Measurements from ENCODE around the gene ZNF197. TPM values are rescaled to one million over a fixed set of nuclear protein-coding genes. Genes with fewer than 3 reads are reported as not detected.
"Not testable (repeated sequence)": the region's sequence is repeated elsewhere in the genome, so short reads cannot be mapped to it uniquely, and the experiment has no call there.

The ZNF197 gene
- total RNA-seq (ENCODE audit: unreplicated experiment), result 29.6 TPM
- long read RNA-seq, partial matches to known transcripts, result 0 of 5 reads
- long read RNA-seq, other reads (novel, unspliced or antisense), result 3 of 5 reads

DNA sequence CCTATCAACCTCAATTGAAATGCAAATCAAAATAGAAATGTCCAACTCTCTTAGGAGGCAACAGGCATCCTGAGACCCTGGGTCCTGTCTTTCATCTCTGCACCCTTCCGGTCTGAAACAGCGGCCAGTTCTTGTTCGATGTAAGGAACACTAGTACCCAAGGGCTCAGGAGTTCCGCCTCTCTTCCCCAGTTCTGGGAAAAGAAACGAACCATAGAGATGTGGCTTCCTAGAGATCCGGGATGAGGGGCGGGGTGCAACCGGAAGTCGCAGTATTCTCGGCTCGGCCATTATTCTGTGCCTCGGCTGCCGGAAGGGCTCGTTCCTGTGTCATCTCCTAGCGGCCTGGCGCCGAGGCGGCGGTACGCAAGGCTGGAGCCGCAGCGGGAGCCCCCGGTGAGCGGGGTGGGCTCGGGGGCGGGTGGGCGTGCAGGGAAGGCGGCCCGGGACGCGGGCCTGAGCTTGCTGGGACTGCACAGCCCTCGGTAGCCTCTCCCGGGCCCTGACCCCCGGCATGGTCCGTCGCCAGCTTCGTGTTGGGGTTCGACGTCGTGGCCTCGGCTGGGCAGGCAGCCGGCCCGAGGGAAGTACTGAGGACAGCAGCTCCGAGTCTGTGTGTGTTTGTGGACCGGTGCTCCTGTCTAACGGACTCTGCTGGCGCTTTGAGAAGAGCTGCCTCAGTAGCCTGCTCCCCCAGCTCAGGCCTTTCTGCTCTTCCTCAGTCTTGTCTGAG is at the start of gene ZNF197:
ZNF197 (plus strand) TSS at position 288 of the 732 bp plus-strand sequence. CDS start 4,119 bp downstream, outside the sequence.
- Mint-ChIP-seq H3K4me3 (ENCODE audit: unreplicated experiment) (peak within 1 kb of the TSS; percentile 92), H3K27ac (ENCODE audit: unreplicated experiment) (peak within 1 kb of the TSS; percentile 86), H3K4me1 (ENCODE audit: unreplicated experiment) (peaks cover 34% of the 10 kb centered on the region), H3K27me3 (ENCODE audit: unreplicated experiment) (no peaks in the 10 kb centered on the region), H3K36me3 (ENCODE audit: low read depth, unreplicated experiment) (peaks cover 13% of the 10 kb centered on the region), H3K9me3 (ENCODE audit: unreplicated experiment) (no peaks in the 10 kb centered on the region)
- peak; percentile 70 for DNase-seq (ENCODE audit: low spot score)
- TF ChIP-seq, protein P1, sequence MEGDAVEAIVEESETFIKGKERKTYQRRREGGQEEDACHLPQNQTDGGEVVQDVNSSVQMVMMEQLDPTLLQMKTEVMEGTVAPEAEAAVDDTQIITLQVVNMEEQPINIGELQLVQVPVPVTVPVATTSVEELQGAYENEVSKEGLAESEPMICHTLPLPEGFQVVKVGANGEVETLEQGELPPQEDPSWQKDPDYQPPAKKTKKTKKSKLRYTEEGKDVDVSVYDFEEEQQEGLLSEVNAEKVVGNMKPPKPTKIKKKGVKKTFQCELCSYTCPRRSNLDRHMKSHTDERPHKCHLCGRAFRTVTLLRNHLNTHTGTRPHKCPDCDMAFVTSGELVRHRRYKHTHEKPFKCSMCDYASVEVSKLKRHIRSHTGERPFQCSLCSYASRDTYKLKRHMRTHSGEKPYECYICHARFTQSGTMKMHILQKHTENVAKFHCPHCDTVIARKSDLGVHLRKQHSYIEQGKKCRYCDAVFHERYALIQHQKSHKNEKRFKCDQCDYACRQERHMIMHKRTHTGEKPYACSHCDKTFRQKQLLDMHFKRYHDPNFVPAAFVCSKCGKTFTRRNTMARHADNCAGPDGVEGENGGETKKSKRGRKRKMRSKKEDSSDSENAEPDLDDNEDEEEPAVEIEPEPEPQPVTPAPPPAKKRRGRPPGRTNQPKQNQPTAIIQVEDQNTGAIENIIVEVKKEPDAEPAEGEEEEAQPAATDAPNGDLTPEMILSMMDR (IDR thresholded peaks at IDR 0.05; ENCODE audit: unreplicated experiment), result no peak

DNA sequence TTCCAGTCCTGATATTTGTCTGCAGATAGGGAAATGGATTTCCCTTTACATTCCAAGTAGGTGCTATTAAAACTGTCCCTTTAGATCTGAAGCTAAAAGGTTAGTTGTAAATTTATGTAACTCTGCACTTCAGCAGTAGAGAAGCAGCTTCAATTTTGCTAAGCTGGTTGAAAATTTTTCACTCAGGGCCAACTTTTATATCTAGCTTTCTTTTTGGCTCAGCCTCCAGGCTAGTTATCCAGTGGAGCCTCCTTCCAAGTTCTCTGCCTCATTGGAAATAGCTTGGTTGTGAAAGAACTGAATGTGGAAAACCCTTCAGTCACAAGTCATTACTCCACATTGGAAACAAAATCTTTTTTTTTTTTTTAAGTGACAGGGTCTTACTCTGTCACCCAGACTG is 48.2 kb upstream of the ZNF197 start:
- Mint-ChIP-seq H3K27ac (ENCODE audit: unreplicated experiment) (no peak overlapping the region), H3K4me3 (ENCODE audit: unreplicated experiment) (no peak overlapping the region), H3K36me3 (ENCODE audit: low read depth, unreplicated experiment) (peaks cover 32% of the 10 kb centered on the region), H3K4me1 (ENCODE audit: unreplicated experiment) (no peaks in the 10 kb centered on the region), H3K9me3 (ENCODE audit: unreplicated experiment) (peaks cover 3% of the 10 kb centered on the region), H3K27me3 (ENCODE audit: unreplicated experiment) (peaks cover 6% of the 10 kb centered on the region)
- TF ChIP-seq, protein P1 (IDR thresholded peaks at IDR 0.05; ENCODE audit: unreplicated experiment), result no peak
- DNase-seq (ENCODE audit: low spot score), result no peak

DNA sequence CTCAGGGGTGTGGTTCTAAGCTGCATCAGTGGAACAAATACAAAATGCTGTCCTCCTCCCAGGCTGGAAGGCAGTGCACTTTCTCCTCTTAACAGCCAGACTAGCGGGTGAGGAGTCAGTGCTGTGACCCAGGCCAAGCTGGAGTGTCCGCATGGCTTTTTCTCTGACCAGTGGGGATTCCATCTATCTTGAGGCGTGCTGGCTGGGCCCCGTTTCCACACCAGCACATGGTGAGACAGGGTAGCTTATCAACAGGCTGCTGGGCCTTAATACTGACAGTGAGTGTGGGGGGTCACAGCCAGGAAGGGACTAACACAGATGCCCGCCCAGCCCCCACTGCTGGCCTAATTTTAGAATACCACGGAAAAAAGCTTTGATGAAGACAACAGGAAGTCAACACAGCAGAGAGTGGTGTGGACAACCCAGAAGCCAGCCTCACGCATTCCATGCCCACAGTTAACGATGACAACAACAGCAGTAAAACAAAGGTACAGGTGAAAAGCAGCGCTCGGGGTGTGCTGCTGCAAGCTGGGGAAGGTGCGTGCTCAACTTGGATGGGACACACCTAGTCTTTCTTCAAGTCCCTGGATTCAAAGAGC is 47.4 kb upstream of the ZNF197 start:
- not testable (repeated sequence) for H3K4me3 Mint-ChIP-seq (ENCODE audit: unreplicated experiment); DNase-seq (ENCODE audit: low spot score); H3K27me3 Mint-ChIP-seq (ENCODE audit: unreplicated experiment); H3K27ac Mint-ChIP-seq (ENCODE audit: unreplicated experiment); H3K9me3 Mint-ChIP-seq (ENCODE audit: unreplicated experiment); H3K4me1 Mint-ChIP-seq (ENCODE audit: unreplicated experiment)
- H3K36me3 Mint-ChIP-seq (ENCODE audit: low read depth, unreplicated experiment), result peaks cover 24% of the 10 kb centered on the region

DNA sequence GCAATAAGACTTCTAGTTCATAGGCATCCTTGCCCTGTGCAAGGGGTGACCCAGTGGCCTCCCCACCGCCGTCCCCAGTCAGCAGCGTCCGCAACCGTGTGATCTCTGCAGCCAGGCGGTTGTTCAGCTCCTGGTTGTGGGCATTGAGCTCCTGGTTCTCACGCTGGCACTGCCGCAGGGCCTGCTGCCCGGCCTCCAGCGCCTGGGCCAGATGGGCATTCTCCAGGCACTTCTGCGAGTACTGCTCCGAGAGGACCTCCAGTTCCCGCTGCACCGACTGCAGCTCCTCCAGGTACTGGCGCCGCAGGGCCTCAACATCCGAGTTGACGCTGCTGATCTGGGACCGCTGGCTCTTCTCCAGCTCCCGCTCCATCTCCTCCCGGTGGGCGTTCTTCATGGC is 46.5 kb upstream of the ZNF197 start:
- H3K9me3 Mint-ChIP-seq (ENCODE audit: unreplicated experiment); DNase-seq (ENCODE audit: low spot score); H3K27me3 Mint-ChIP-seq (ENCODE audit: unreplicated experiment); H3K4me1 Mint-ChIP-seq (ENCODE audit: unreplicated experiment); H3K27ac Mint-ChIP-seq (ENCODE audit: unreplicated experiment): not testable (repeated sequence)
- H3K36me3 Mint-ChIP-seq (ENCODE audit: low read depth, unreplicated experiment), result peaks cover 19% of the 10 kb centered on the region
- H3K4me3 Mint-ChIP-seq (ENCODE audit: unreplicated experiment), result peak overlapping the region; percentile 38

DNA sequence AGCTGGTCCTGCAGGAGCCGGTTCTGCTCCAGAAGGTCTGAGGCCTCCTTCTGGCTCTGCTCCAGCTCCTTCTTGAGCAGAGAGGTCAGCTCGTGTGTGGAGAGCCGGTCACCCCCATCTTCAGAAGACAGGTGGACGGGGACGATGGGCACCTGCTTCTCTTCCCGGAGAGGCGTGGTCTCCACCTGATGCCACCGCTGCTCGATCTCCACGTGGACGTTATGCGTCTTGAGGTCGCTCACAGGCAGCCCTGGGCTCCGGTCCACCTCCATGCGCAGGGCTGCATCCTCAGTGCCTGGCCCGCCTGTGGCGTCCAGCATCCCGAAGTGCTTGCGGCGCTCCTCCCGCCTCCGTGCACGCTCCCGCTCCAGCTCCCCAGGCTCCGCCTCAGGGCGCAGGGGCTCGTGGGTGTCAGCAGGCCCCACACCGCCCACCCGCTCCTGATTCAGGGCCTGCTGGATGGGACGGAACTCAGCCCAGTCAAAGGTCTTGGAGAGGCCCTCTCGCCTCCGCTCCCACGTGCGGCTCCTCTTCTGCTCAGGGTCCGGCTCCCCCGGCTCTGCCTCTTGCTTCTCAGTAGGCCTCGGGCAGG is 45.8 kb upstream of the ZNF197 start:
- not testable (repeated sequence) for H3K27me3 Mint-ChIP-seq (ENCODE audit: unreplicated experiment); H3K9me3 Mint-ChIP-seq (ENCODE audit: unreplicated experiment); H3K4me3 Mint-ChIP-seq (ENCODE audit: unreplicated experiment); DNase-seq (ENCODE audit: low spot score); H3K4me1 Mint-ChIP-seq (ENCODE audit: unreplicated experiment); H3K27ac Mint-ChIP-seq (ENCODE audit: unreplicated experiment)
- H3K36me3 Mint-ChIP-seq (ENCODE audit: low read depth, unreplicated experiment), result peaks cover 19% of the 10 kb centered on the region

DNA sequence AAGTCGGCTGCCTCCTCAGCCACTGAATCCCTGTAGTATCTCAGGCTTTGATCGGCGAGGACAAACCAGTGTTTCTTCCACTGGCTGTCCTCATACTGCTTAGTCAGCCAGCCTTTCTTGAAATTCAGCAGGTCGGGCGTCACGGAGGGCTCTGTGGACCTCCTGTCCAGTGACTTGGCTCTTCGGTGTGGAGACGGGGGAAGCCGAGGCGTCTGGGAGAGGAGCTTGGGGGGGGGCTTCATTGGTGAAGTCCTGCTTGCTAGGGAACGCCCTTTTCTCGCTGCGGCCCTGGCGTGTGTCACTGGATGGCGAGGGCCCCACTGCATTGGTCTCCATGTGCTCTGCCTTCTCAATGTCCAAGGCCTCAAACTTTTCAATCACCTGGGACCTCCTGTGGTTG is 45.1 kb upstream of the ZNF197 start:
- H3K36me3 Mint-ChIP-seq (ENCODE audit: low read depth, unreplicated experiment), result peaks cover 19% of the 10 kb centered on the region
- DNase-seq (ENCODE audit: low spot score); H3K4me1 Mint-ChIP-seq (ENCODE audit: unreplicated experiment); H3K27ac Mint-ChIP-seq (ENCODE audit: unreplicated experiment); H3K4me3 Mint-ChIP-seq (ENCODE audit: unreplicated experiment); H3K9me3 Mint-ChIP-seq (ENCODE audit: unreplicated experiment): not testable (repeated sequence)
- peaks cover 10% of the 10 kb centered on the region for H3K27me3 Mint-ChIP-seq (ENCODE audit: unreplicated experiment)

DNA sequence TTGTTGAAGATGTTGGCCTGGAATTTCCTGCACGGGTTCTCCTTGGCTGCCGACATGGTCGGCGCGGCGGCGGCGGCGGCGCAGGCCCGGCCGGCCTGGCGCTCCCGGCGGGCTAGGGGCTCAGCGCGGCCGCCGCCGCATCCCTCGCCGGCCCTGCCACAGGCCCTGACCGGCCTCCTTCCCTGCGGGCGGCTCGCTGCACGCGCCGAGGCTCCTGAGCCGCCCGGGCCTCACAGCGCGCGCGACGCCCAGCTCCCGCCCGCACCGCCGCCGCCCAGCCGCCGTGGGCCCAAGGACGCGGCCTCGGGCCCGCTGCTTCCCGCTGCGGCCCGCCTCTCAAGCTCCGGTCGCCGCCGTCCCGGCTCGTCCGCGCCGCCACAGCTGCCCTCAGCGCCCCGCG is 43.9 kb upstream of the ZNF197 start:
- not testable (repeated sequence) for DNase-seq (ENCODE audit: low spot score); H3K9me3 Mint-ChIP-seq (ENCODE audit: unreplicated experiment); H3K27ac Mint-ChIP-seq (ENCODE audit: unreplicated experiment); H3K4me3 Mint-ChIP-seq (ENCODE audit: unreplicated experiment)
- Mint-ChIP-seq H3K4me1 (ENCODE audit: unreplicated experiment) (peaks cover 14% of the 10 kb centered on the region), H3K36me3 (ENCODE audit: low read depth, unreplicated experiment) (peaks cover 27% of the 10 kb centered on the region), H3K27me3 (ENCODE audit: unreplicated experiment) (peaks cover 10% of the 10 kb centered on the region)
